GM20000 (cell line): ENCODE measurements around the gene MX1.

Experiments
- DNase-seq: peaks from one replicate; pipeline ENCODE4 v3.0.0; 2012; ENCODE audit warnings: low spot score
- TF ChIP-seq, protein P1 (sequence below): IDR thresholded peaks from 2 replicates; pipeline ENCODE4 v1.5.1; 2012; ENCODE audit warnings: mild to moderate bottlenecking, control low read depth; ENCODE audit errors: extremely low read depth, missing control alignments

MX1 gene

GRCh38 chr21:41507521-41508414 lies 81.7 kb downstream of the MX1 start, which contains the start of gene TMPRSS2:
TSS of gene TMPRSS2 (minus strand) at chr21:41508158. CDS start at chr21:41498133, 10,025 bp downstream.
- TF ChIP-seq, protein P1, sequence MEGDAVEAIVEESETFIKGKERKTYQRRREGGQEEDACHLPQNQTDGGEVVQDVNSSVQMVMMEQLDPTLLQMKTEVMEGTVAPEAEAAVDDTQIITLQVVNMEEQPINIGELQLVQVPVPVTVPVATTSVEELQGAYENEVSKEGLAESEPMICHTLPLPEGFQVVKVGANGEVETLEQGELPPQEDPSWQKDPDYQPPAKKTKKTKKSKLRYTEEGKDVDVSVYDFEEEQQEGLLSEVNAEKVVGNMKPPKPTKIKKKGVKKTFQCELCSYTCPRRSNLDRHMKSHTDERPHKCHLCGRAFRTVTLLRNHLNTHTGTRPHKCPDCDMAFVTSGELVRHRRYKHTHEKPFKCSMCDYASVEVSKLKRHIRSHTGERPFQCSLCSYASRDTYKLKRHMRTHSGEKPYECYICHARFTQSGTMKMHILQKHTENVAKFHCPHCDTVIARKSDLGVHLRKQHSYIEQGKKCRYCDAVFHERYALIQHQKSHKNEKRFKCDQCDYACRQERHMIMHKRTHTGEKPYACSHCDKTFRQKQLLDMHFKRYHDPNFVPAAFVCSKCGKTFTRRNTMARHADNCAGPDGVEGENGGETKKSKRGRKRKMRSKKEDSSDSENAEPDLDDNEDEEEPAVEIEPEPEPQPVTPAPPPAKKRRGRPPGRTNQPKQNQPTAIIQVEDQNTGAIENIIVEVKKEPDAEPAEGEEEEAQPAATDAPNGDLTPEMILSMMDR = no peak
- DNase-seq = no peak

GRCh38 chr21:41508415-41509144 lies 82.5 kb downstream of the MX1 start:
- TF ChIP-seq, protein P1 = no peak
- no peak for DNase-seq
